ENCODE measurements around the gene TRAPPC2L.
"Not testable (repeated sequence)": the region's sequence is repeated elsewhere in the genome, so short reads cannot be mapped to it uniquely, and the experiment has no call there.

Gene TRAPPC2L

DNA sequence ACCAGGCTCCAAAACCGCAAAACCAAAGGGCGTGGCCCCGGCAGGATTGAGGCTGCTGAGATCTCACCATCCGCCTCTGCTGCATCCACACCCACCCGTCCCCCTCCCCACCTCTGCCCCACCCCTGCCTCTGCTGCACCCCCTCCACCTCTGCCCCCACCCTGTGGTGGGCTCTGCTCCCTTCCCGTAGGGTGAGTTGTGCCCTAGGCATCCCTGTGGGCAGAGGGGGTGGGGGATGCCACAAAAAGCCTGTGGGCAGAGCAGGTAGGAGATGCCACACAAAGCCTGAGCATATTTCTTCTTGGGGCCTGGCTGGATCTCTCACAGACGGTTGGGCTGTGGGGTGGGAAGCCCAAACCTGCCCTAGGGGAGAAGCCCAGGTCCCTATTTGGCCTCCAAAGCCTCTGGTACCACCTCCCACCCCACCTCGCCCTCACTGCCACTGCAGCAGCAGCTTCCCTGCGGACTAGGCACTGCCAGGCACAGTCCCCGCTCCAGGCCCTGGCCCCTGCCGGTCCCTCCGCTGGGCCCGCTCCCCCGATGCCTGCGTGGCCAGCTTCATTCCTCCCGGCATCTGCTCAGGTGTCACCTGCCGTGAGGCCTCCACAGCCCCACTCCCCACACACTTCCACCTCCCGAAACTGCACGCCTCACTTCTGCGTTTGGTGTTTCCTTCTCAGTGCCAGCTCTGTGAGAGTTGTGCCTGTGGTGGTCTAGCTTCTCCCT is 20.8 kb downstream of the TRAPPC2L start:
- DNase-seq (ENCODE audit: low read depth in 3 of 3): no peak

DNA sequence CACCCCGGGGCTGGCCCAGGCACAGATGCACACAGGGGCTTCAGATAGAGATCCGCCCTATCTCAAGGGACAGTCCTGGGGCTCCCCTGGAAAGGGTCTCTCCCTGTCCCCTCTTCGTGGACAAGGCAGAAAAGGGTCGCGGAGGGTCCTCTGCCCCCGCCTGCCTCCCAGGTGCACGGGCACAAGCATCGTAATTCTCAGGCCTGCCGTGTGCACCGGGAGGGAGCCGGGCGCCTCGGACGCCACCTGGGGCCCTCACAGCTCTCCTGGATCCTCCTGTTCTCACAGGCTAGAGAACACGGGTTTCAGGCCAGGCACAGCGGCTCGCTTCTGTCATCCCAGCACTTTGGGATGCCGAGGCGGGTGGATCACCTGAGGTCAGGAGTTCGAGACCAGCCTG is 21.4 kb downstream of the TRAPPC2L start:
- no peak for DNase-seq (ENCODE audit: low read depth in 3 of 3)

DNA sequence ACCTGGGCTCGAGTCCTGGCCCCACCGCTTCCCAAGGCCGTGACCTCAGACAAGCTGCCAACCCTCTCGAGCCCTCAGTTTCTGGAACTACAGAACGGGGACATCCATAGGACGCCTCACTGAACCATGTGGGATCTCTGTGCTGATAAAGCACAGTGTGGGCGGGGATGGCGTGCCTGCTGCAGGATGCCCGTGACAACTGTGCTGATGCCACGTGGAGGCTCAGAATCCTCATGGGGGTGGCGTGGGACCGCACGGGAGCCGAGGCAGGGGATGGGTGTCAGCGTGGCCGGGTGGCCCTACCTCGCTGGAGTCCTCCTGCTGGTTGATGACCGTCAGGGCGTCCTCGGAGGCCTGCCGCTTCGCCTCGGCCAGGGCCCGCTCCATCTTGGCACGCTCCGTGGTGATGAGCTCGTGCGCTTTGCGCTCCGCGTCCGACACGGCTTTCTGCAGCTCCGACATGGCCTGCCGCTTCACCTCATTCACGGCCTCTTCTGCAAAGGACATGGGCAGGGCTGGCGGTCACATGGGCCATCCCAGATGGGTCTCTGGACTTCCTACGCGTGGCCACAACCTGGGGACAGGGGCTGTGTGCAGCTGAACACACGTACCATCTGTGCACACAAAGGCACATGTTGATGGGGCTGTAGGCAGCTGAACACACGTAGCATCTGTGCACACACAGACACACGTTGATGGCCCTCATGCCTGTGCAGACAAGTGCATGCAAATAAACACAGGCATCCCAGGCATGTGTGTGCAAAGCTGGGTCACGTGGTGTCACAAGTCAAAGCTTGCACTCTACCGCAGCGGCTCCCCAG is 22.2 kb downstream of the TRAPPC2L start:
- DNase-seq (ENCODE audit: low read depth in 3 of 3): no peak

DNA sequence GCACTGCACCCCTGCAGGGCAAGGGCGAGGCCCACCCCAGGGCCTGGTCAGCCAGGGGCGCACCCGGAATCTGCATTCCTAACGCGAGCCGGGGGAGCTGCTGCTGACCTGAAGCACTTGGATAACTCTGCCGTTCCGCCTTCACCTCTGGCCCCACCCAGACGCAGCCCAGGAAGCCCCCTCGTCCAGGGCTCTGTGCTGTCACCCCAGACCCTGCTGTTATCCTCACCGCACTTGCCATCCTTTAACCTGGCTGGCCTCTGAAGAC is 22.8 kb downstream of the TRAPPC2L start:
- no peak for DNase-seq (ENCODE audit: low read depth in 3 of 3)

DNA sequence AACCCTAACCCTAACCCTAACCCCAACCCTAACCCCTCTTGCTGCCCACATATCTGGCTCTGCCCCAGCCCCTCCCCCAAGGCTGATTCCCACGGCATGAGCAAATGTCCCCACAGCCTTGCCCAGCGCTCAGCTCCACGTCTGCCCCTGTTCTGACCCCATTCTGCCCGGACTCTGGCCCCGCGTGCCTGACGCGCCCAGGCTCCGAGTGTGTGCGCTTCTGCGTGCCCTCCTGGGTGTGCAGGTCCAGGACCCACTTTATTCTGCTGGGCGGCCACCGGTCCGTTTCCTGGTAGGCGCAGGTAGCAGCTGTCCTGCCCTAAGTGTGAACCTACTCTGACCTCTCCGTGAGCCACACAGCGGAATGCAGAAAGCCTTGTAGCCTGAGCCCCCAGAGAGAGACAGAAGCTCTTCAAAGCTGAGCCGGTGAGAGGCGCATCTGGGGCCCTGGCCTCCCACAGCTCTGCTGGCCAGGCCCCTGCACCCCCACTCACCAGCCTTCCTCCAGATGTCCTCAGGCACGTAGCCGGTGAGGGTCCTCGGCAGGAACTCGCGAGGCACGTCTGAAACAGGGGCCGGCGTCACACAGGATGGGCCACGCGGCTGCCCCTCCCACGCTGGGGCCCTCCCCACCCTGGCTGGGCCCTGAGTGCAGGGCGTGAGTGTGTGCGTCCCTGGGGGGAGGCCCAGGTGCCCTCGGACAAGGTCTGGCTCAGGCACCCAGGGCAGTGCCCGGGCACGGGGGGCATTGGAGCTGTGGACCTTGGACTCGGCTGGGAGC is 23.5 kb downstream of the TRAPPC2L start:
- DNase-seq (ENCODE audit: low read depth in 3 of 3): no peak

DNA sequence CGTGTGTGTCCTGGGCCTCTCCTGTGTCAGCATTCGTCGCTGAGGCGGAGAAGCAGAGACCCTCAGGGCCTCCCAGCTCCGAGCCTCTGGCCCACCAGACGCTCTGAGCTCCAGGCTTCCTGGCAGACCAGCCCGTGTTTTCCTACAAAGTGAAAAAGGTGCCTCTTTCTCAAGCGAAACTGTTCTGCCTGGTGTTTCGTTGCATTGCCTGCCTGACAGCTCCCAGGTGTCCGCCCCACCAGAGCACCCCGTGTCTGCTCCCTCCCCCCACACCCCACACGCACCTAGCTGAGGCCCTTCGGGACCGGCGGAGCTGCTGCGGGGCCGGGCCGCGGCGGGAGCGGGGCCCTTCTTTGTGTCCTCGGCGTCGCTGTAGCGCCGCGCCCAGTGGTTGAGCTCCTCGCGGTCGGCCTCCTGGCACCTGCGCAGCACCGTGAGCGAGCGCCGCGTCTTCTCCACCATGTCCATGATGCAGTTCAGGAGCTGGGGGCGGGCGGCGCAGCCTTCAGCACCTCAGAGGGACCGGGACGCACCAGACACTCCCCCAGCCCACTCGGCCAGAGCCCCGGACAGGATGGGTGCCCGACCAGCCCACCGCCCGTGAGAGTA is 24.2 kb downstream of the TRAPPC2L start:
- no peak for DNase-seq (ENCODE audit: low read depth in 3 of 3)

DNA sequence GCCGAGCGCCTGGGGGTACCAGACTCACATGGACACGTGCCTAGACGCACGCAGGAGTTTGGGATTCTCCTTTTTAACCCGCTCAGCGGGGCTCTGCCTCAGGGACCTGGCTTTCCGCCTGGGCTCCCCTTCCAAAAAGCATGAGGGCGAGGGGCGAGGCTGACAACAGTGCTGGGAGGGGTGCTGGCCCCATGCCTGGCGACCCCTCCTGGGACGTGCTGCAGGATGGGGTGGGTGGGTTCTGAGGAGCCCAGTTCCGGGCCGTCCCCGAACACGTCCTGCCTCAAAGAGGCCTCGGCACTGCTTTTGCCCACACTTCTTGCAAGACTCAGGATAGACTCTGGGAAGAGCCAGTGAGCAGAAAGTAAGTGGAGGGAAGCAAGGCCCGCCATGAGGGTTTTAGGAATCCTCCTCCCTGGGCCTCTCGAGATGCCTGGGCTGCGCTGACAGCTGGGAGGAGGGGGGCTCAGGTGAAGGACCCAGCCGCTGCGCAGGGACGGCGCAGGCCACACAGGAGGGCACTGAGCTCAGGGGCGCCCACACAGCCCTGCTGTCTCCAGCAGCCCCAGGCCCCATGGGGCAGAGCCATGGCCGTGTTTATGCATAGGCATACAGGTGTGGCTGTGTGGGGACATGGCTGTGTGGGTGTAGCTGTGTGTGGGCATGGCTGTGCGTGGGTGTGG is 24.9 kb downstream of the TRAPPC2L start:
- DNase-seq (ENCODE audit: low read depth in 3 of 3): no peak

DNA sequence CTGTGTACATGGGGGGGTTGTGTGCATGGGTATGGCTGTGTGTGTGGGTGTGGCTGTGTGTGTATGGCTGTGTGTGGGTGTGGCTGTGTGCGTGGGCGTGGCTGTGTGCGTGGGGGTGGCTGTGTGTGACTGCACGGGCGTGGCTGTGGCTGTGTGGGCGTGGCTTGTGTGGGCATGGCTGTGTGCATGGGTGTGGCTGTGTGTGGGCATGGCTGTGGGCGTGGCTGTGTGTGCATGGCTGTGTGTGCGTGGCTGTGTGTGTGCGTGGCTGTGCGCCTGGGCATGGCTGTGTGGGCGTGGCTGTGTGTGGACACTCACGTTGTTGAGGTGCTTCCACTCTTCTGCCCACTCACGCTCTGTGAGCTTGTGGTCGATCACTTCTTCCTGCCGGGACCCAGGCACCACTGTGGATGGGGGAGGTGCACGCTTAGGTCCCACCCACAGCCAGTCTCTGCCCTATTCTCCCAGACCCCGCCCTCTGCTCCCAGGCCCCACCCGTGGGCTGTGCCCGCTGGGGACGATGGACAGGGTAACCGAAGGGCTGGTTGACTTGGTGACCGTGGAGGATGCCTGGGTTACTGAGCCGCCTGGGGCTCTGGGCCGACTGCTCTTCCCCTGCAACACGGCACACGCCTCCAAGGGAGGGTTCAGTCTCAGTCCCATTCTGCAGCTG is 25.6 kb downstream of the TRAPPC2L start:
- DNase-seq (ENCODE audit: low read depth in 3 of 3): no peak

DNA sequence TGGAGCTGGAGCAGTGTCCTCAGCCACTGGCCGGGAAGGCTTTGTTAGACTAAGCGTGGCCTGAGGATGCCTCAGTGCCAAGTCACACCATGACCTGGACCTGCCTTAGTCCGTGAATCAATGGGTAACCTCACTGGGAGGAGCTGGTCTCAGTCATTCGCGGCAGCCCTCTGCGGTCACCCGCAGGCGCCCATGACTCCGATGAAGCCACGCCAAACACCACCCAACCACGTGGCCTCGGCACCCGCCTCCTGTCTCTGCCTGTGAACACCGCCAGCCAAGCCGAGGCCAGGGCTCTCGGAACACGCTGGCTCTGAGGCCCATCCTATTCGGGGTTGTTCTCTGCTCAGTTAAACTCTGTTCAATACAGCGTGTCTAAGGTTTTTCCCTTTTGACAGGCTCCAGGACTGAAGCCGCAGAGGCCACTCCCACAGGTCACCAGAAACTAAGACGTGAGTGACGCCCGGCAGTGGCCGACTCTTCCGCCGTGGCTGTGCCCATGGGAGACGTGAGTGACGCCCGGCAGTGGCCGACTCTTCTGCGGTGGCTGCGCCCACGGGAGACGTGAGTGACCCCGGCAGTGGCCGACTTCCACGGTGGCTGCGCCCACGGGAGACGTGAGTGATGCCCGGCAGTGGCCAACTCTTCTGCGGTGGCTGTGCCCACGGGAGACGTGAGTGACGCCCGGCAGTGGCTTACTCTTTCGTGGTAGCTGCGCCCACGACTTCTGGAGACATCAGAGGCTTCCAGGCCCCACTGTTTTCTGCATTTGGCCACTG is 26.4 kb downstream of the TRAPPC2L start:
- no peak for DNase-seq (ENCODE audit: low read depth in 3 of 3)

DNA sequence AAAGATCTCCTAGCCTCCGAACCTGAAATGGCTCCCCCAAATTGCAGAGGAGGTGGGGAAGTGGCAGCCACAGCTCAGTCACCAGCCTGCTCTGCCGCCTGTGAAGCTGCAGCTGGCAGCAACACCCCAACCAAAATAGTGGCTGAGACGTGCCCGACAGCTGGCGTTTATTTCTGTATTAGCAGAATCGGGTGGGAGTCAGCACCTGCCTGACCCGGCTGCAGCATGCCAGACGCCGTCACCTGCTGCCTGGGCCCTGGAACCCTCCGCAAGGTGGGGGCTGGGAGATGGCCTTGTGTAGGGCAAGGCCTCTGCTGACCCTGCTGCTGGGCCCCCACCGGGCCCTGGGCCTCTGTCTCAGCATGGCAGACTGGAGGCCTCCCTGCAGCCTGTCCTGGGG is 27.0 kb downstream of the TRAPPC2L start:
- DNase-seq (ENCODE audit: low read depth in 3 of 3): no peak

DNA sequence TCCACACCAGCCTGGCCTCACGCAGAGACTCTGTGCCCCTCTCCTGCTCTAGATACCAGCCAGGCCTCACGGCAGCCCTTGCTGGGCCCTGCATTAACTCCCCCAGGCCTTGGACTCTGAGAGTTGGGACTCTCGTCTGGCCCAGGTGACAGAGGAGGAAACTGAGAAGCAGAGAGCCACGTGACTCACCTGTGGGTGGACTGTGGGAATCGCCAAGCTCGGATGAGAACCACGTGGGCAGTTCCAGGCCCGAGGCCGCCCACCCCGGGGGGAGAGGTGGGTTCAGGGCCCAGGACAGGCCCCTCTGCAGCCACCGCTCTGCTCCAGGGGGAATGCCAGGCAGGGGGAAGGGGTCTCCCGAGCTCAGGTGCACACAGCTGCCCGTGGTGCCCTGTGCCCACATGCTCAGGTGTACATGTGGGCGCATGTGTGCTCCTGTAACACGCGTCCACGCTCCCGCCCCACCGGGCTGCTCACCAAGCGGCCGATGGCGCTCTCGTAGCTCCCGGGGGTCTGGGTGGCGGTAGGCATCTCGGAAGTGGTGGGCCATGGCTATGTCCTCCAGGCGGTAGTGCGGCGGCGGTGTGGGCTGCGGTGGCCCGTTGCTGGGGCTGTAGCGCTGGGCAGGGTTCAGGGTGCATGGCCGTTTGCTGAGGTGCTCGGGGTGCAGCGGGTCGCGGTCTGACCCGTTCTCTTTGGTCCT is 27.8 kb downstream of the TRAPPC2L start:
- no peak for DNase-seq (ENCODE audit: low read depth in 3 of 3)

DNA sequence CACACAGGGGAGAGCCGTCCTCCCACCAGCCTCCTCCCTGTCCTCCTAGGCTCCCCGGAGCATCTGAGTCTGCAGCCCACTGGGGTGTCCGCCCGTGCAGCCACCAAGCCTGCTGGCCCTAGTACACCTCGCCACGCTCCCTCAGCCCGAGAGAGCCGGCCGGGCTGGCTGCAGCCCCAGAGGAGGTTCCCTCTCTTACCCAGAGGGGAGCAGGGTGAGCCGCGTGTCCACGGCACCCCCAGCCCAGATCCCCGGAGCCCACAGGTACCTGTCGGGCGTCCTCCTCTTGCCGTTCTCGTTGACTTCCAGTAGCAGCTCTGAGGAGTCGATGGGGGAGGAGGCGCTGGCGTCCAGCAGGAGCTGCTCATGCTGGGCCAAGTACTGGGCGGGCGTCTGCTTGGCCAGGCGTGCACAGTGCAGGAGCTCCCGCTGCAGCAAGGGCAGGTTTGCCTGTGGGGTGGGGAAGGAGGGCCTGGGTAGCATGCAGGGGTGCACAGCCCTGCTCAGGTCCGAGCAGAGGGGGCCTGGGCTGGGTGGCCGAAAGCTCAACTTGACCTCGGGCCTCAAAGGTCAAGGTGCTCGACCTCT is 28.9 kb downstream of the TRAPPC2L start:
- DNase-seq (ENCODE audit: low read depth in 3 of 3): no peak

DNA sequence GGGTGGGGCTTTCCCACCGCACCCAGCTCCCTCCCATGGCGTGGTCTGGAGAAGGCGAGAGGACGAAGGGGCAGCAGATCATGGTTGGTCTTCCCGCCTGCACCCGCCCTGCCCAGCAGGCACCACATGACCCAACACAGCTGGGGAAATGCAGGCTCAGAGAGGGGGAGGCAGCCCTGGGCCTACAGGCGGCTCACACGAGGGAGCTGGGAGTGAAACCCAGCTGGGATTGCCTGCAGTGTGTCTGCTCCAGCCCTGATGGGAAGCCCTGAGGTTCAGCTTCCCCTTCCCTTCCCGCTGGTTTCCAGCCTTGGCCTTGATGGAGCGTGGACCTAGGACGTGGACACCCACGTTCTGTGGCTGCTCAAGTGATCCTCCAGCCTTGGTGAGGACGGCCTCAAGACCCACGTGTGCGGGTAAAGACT is 29.5 kb downstream of the TRAPPC2L start:
- no peak for DNase-seq (ENCODE audit: low read depth in 3 of 3)

DNA sequence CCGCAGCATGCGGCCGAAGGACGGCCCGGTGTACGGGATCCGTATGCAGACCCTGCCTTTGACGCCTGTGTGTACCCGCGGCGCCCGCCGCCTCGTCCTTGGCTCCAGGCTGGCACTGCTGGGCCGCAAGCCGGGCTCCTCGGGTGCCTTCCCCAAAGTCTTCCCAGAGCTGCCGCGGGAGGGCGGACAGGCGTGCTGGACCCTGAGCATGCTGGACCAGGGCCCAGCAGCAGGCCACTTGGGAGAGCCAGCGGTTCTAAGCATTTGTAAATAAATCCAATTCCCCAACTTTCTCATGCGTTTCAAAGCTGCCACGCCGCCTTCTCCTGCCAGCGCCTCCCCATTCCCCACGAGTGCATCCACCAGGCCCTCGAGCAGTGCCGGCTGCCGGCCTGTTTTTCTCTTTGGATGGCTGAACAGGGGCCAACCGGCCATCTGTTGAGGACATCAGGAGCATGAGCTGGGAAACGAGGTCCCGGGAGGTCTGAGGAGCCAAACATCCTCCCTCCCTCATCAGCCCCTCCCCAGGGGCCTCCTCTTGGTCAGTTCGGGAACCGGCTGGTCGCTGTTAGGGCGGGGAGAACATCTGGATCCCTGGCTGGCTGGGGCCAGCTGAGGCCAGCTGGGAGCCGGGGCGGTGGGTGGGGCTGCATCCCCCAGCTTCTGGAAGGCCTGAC is 30.1 kb downstream of the TRAPPC2L start:
- DNase-seq (ENCODE audit: low read depth in 3 of 3): no peak

DNA sequence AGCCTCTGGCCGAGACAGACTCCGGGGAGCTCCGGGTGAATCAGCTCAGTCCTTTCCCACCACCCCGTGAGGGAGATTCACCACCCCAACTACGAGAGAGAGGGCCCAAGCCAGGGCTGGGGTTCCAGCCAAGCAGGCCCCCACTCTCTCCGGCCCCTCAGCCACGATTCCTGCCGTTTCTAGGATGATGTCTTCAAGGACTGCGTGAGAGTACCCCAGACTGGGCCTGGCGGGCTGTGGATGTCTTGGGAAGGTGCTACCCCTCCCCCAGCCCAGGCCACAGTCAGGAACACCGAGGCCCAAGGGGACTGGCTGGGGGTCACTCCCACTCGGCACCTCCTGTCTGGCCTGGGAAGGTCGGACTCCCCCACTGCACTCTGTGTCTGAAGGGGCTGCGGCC is 31.1 kb downstream of the TRAPPC2L start:
- DNase-seq (ENCODE audit: low read depth in 3 of 3): no peak

DNA sequence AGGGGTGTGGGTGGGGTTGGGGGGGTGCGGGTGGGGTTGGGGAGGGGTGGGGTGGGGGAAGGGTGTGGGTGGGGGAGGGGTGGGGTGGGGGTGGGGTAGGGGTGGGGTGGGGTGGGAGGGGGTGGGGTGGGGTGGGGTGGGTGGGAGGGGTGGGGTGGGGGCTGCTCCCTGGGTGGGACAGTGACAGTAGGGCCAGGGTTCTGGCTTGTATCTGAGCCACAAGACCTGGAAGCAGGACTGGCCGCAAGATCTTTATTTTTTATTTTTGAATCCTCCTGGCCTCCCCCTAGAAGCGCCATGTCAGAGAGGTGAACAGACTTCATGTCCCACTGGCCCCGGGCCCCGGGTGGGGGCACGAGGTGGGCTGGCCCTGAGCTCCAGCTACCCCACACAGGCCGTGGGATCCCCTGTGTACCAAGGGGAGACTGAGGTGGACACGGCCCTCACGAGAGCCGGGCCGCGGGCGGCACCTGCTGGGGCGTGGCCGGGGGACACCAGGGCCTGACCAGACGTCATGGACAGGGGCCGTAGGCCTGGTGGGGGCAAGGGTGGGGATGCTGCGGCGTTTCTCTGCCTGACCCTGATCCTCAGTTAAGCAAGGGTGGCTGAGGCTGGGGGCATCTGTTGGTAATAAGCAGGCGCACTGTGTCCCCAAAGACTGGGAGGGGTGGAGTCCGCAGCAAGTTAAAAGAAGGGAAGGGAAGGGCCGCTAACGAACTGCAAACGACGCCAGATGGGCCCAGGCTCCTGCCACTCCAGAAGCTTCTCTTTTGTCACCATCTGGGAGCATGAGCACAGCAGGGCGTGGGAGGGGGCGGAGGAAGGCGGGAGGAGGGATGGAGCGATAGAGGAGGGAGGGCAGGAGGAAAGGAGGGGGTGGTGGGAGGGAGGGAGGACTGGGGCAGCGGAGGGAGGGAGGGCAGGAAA is 31.8 kb downstream of the TRAPPC2L start:
- no peak for DNase-seq (ENCODE audit: low read depth in 3 of 3)

DNA sequence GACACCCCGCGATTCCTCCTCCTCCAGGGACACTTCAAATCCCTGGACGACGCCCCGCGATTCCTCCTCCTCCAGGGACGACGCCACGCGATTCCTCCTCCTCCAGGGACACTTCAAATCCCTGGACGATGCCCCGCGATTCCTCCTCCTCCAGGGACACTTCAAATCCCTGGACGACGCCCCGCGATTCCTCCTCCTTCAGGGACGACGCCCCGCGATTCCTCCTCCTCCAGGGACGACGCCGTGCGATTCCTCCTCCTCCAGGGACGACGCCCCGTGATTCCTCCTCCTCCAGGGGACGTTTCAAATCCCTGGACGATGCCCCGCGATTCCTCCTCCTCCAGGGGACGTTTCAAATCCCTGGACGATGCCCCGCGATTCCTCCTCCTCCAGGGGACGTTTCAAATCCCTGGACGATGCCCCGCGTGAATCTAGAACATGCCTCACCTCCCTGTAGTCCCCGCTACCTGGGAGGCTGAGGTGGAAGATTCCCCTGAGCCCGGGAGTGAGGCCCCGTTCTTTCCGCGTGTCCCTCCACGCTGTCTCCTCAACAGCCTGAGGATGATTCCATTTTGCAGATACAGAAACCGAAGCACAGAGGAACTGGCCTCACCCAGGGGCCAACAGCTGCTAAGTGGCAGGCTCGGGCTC is 32.9 kb downstream of the TRAPPC2L start:
- DNase-seq (ENCODE audit: low read depth in 3 of 3): not testable (repeated sequence)

Measured in stimulated activated CD4-positive, alpha-beta T cell treated with anti-CD3 and anti-CD28 coated beads, TNF-alpha, amount 100 ng/mL, for 48 hours (primary cell).